Neural crest cell (in vitro differentiated cells): ENCODE data around the gene CCR5. TPM values are rescaled to one million over a fixed set of nuclear protein-coding genes. Genes with fewer than 3 reads are reported as not detected.

Experiments
- DNase-seq: peaks from one replicate; pipeline ENCODE4 v3.0.0; 2021; ENCODE audit warnings: low read depth, mixed read lengths, low spot score
- H3K27ac Mint-ChIP-seq: one replicate; pipeline ENCODE4 v1.8.0; 2021; ENCODE audit warnings: mild to moderate bottlenecking, mixed read lengths; ENCODE audit not compliant: unreplicated experiment
- H3K27me3 Mint-ChIP-seq: 2 replicates; pipeline ENCODE4 v1.8.0; 2021; ENCODE audit warnings: low read depth, mild to moderate bottlenecking, mixed read lengths
- H3K36me3 Mint-ChIP-seq: 2 replicates; pipeline ENCODE4 v1.8.0; 2021; ENCODE audit warnings: low read depth, mild to moderate bottlenecking, mixed read lengths
- H3K4me1 Mint-ChIP-seq: 2 replicates; pipeline ENCODE4 v1.8.0; 2021; ENCODE audit warnings: mixed read lengths
- H3K4me3 Mint-ChIP-seq: one replicate; pipeline ENCODE4 v1.8.0; 2021; ENCODE audit warnings: mild to moderate bottlenecking, mixed read lengths
- H3K9me3 Mint-ChIP-seq: 2 replicates; pipeline ENCODE4 v1.8.0; 2021; ENCODE audit warnings: mixed read lengths
- total RNA-seq: library from RNA; stranded (reverse); gene quantifications from 2 replicates; pipeline ENCODE4 v1.2.1, GENCODE V29; 2021
- TF ChIP-seq, protein P1 (sequence below): fragments of 200-600 bp; sonication (generic); conservative IDR thresholded peaks from 2 replicates; pipeline ENCODE4 v1.5.0; 2021; ENCODE audit warnings: antibody characterized with exemption, mild to moderate bottlenecking

The CCR5 gene
- total RNA-seq, 1 donor from 2014 or later: not detected

DNA sequence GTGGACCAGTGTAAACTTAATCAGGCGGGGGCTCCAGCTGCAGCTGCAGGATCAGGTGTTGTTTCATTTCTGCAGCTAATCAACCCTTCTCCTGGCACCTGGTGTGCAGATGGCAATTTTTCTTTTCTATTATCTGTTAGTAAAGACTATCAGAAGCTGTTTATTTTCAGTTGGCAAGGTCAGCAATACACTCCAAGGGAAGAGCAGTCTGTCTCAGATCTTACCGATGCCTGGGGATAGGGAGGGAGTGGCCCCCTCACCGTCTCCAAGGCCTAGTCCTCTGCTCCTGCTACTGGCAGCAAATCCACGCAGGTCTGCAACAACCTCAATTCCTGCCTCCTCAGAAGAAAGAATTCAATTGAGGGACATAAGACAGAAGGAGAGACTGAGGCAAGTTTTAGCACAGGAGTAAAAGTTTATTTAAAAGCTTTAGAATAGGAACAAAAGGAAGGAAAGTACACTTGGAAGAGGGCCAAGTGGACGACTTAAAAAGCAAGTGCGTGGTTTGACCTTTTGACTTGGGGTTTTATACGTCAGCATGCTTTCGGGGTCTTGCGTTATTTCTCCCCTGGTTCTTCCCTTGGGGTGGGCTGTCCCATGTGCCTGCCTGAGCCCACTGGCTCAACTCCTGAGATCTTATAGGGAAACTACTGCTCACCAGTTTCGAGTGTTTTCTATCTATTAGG lies 45.5 kb downstream of the CCR5 start:
- Mint-ChIP-seq H3K27ac (no peak overlapping the region), H3K27me3 (no peaks in the 10 kb centered on the region), H3K9me3 (no peaks in the 10 kb centered on the region), H3K4me3 (no peak overlapping the region), H3K36me3 (no peaks in the 10 kb centered on the region), H3K4me1 (no peaks in the 10 kb centered on the region)
- DNase-seq: no peak
- TF ChIP-seq, protein P1, sequence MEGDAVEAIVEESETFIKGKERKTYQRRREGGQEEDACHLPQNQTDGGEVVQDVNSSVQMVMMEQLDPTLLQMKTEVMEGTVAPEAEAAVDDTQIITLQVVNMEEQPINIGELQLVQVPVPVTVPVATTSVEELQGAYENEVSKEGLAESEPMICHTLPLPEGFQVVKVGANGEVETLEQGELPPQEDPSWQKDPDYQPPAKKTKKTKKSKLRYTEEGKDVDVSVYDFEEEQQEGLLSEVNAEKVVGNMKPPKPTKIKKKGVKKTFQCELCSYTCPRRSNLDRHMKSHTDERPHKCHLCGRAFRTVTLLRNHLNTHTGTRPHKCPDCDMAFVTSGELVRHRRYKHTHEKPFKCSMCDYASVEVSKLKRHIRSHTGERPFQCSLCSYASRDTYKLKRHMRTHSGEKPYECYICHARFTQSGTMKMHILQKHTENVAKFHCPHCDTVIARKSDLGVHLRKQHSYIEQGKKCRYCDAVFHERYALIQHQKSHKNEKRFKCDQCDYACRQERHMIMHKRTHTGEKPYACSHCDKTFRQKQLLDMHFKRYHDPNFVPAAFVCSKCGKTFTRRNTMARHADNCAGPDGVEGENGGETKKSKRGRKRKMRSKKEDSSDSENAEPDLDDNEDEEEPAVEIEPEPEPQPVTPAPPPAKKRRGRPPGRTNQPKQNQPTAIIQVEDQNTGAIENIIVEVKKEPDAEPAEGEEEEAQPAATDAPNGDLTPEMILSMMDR: no peak

DNA sequence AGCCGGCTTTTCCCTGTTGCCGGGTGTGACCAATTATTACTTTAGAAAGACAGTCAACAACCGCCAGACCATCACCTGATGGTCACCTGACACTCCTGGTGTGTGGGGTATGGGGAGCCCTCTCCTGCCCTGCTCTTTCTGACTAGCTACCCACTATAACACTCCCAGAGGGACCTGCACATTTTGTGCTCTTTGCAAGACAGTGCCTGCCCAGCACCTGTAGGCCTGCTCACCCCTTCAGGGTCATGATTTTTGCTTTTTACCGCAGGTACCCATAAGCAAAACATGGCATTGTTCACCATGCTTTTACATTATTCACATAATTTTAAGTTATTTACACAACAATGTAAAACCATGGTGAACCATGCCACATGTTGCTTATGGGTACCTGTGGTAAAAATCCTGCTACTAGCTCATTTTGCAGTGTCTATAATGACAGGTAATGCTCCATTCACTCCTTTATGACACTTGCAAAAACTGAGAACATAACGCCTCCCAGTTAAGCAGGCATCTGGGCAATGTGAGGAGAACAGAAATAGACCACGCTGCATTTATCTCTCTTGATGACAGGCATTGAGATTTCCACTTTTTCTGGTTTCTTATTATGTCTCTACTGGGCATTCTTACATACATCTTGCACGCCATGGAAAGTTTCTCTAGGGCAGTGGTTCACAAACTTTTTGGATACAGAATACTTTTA lies 46.2 kb downstream of the CCR5 start:
- Mint-ChIP-seq H3K9me3 (no peaks in the 10 kb centered on the region), H3K27me3 (no peaks in the 10 kb centered on the region), H3K36me3 (no peaks in the 10 kb centered on the region), H3K4me3 (no peak overlapping the region), H3K27ac (no peak overlapping the region), H3K4me1 (no peaks in the 10 kb centered on the region)
- TF ChIP-seq, protein P1: no peak
- DNase-seq: no peak

DNA sequence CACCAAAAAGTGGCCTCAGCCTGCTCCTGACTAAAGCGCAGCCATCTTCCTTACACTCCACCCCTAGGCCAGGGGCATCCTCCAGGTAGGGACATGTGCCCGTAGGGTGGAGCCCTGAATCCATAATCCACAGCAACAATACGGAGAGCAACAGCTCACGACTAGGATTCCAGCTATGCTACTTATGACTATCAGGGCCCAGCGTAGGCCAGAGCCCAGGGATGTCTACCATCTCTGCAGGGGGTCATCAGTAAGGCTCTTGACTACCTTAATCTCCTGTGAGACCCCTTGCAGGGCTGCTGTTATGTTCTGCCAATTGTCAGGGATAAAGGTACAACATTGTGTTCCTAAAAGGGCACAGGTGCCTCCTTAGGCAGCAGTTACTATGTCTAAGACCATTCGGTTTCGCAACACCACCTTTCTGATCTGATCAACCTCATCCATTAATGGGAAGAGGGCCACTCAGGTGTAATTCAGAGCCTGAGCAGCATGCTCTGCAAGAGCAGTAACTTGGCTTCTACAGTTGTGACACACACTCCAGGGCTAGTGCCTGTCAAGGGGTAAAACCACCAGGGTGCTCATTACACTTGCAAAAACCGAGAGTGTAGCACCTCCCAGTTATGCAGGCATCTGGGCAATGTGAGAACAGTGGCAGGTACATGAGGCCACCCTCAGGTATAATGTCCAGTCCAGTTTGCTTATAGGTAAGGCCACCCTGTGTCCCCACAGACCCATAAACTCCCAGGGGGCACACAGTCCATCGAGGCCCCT lies 47.3 kb downstream of the CCR5 start:
- Mint-ChIP-seq H3K27ac (no peak overlapping the region), H3K9me3 (no peaks in the 10 kb centered on the region), H3K4me3 (no peak overlapping the region), H3K36me3 (no peaks in the 10 kb centered on the region), H3K27me3 (no peaks in the 10 kb centered on the region), H3K4me1 (no peaks in the 10 kb centered on the region)
- DNase-seq: no peak
- TF ChIP-seq, protein P1: no peak

DNA sequence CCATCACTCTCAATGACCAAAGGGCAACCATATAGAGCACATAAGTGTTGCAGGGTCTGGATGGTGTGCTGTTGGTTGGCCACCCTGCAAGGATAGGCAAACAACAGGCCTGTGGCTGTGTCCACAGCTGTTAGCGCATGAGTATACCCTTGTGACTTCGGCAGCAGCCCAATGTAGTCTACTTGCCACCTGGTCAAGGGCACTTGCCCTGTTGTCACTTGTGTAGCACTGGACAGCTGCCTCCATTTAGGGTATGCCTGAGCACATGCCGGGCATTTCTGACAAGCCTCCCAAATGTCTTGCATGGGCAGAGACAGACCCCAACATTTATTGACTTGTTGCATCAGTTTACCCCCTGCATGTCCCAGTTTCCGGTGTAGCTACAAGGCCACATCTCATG lies 49.1 kb downstream of the CCR5 start:
- DNase-seq: no peak
- Mint-ChIP-seq H3K9me3 (no peaks in the 10 kb centered on the region), H3K4me3 (no peak overlapping the region), H3K36me3 (no peaks in the 10 kb centered on the region), H3K4me1 (no peaks in the 10 kb centered on the region), H3K27ac (no peak overlapping the region), H3K27me3 (no peaks in the 10 kb centered on the region)
- TF ChIP-seq, protein P1: no peak

DNA sequence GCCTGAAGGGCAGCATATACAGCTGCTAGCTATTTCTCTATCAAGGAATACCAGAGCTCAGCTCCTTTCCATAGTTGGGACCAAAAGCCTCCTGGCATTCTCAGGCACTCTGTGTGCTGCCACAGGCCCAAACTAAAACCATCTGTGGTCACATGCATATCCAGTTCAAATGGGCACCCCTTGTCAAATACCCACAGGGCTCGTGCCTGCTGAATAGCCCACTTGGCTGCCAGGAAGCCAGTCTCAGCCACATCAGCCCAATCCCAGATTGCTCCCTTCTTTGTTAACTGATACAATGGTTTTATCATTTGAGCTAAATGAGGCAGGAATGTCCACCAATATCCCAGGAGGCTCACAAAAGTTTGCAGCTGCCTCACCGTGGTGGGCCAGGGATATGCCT lies 50.2 kb downstream of the CCR5 start:
- TF ChIP-seq, protein P1: no peak
- Mint-ChIP-seq H3K27ac (no peak overlapping the region), H3K27me3 (no peaks in the 10 kb centered on the region), H3K9me3 (no peaks in the 10 kb centered on the region), H3K4me3 (no peak overlapping the region), H3K4me1 (no peaks in the 10 kb centered on the region), H3K36me3 (no peaks in the 10 kb centered on the region)
- DNase-seq: no peak
